GM12878 (cell line): Measurements from ENCODE around the gene PALLD. TPM values are rescaled to one million over a fixed set of nuclear protein-coding genes. Genes with fewer than 3 reads are reported as not detected.

Experiments
- ATAC-seq: fragments of 200-7000 bp; cut with Tn5 transposase; 3 replicates; pipeline ENCODE4 v1.9.1; 2020; ENCODE audit warnings: mild to moderate bottlenecking, moderate library complexity
- BruUV-seq: library from RNA; stranded (reverse); fragments of 400-500 nt; replicated peaks from 2 replicates; lab custom pipeline; 2021; lab: Mats Ljungman, UMichigan
- CTCF ChIA-PET: fragments of 300-600 bp; sonication (Branson Sonifier 250); formaldehyde crosslinking; extraction: SDS; loops from one replicate; lab custom pipeline; 2021; ENCODE audit warnings: inconsistent platforms; lab: Yijun Ruan, JAX
- POLR2A ChIA-PET: fragments of 350-600 bp; formaldehyde crosslinking; extraction: SDS; loops from one replicate; lab custom pipeline; 2021; ENCODE audit warnings: inconsistent platforms; lab: Charles Lee
- RAD21 ChIA-PET: fragments of 300-600 bp; sonication (Branson Sonifier 250); formaldehyde crosslinking; loops from one replicate; lab custom pipeline; 2023; ENCODE audit warnings: antibody characterized with exemption; ENCODE audit not compliant: unreplicated experiment; lab: Charles Lee
- SMC1A ChIA-PET: fragments of 300-600 bp; sonication (Branson Sonifier 250); formaldehyde crosslinking; loops from one replicate; lab custom pipeline; 2023; ENCODE audit not compliant: unreplicated experiment, uncharacterized antibody; lab: Charles Lee
- DNase-seq: peaks from one replicate; pipeline ENCODE4 v3.0.0-alpha.2; 2011; ENCODE audit warnings: low read depth, low spot score
- FAIRE-seq: peaks from 3 replicates; lab custom pipeline; 2011; peaks lifted over from hg19 to GRCh38; lab: Jason Lieb, UNC
- H2AFZ ChIP-seq: 2 replicates; pipeline ENCODE4 v1.6.0; 2011; ENCODE audit warnings: low read depth, low read length, control low read depth; ENCODE audit not compliant: control insufficient read depth
- H3K27ac ChIP-seq: 2 replicates; pipeline ENCODE4 v1.5.1; 2011; ENCODE audit warnings: control low read depth; ENCODE audit not compliant: control insufficient read depth, insufficient read depth
- H3K27me3 ChIP-seq, 2 experiments: replicated peaks in 1 of 2; 2 replicates each; pipeline versions ENCODE4 v1.6.0 to v1.6.1; 2011; ENCODE audit warnings: low read length in 1 of 2; ENCODE audit not compliant: control insufficient read depth in 2 of 2, insufficient read depth in 2 of 2
- H3K36me3 ChIP-seq, 2 experiments: 2 replicates each; pipeline ENCODE4 v1.5.1; 2011; ENCODE audit warnings: low read length in 1 of 2; ENCODE audit not compliant: control insufficient read depth in 2 of 2, insufficient read depth in 2 of 2
- H3K4me1 ChIP-seq: 2 replicates; pipeline ENCODE4 v1.6.1; 2011; ENCODE audit warnings: mild to moderate bottlenecking, low read length, moderate library complexity, mixed read lengths; ENCODE audit not compliant: control insufficient read depth, insufficient read depth
- H3K4me2 ChIP-seq: 2 replicates; pipeline ENCODE4 v1.6.0; 2011; ENCODE audit warnings: control low read depth; ENCODE audit not compliant: control insufficient read depth, insufficient read depth
- H3K4me3 ChIP-seq: fragments of 200-600 bp; sonication (generic); 2 replicates; pipeline ENCODE4 v1.5.1; 2016
- H3K79me2 ChIP-seq: 2 replicates; pipeline ENCODE4 v1.6.0; 2011; ENCODE audit warnings: low read length; ENCODE audit not compliant: control insufficient read depth, insufficient read depth
- H3K9ac ChIP-seq: 2 replicates; pipeline ENCODE4 v1.8.0; 2011; ENCODE audit warnings: low read length, control low read depth, mixed read lengths; ENCODE audit not compliant: control insufficient read depth, insufficient read depth
- H3K9me3 ChIP-seq: replicated peaks from 3 replicates; pipeline ENCODE4 v1.5.1; 2011; ENCODE audit warnings: mild to moderate bottlenecking, low read length; ENCODE audit not compliant: control insufficient read depth, insufficient read depth
- H4K20me1 ChIP-seq: 2 replicates; pipeline ENCODE4 v1.6.0; 2011; ENCODE audit not compliant: control insufficient read depth, insufficient read depth
- ASH2L ChIP-seq: fragments of 300-600, 200-600 bp; sonication (generic); IDR thresholded peaks from 2 replicates; pipeline ENCODE4 v1.6.1; 2017; ENCODE audit warnings: low read depth, mild to moderate bottlenecking, borderline replicate concordance
- ATF3 ChIP-seq: IDR thresholded peaks from 2 replicates; pipeline ENCODE4 v1.6.1; 2011; ENCODE audit warnings: low read depth, mild to moderate bottlenecking, low read length, moderate library complexity, borderline replicate concordance; ENCODE audit errors: extremely low read depth
- CREB1 ChIP-seq: IDR thresholded peaks from 2 replicates; pipeline ENCODE4 v1.6.1; 2012; ENCODE audit warnings: low read depth, mild to moderate bottlenecking, inconsistent platforms
- EP300 ChIP-seq, 2 experiments: fragments of 150-350 bp in 1 of 2; IDR thresholded peaks; 2 replicates each; pipeline ENCODE4 v1.6.1; 2011 to 2012; ENCODE audit warnings: low read depth in 2 of 2, low read length in 2 of 2, borderline replicate concordance in 1 of 2, improper control_type of control experiment in 1 of 2, inconsistent platforms in 1 of 2; ENCODE audit not compliant: control insufficient read depth in 1 of 2
- EZH2 ChIP-seq: IDR thresholded peaks from 2 replicates; pipeline ENCODE4 v1.6.1; 2012; ENCODE audit warnings: low read depth, mild to moderate bottlenecking, control low read depth, inconsistent platforms, low read length, borderline replicate concordance; ENCODE audit not compliant: control insufficient read depth
- HDAC2 ChIP-seq: fragments of 200-600 bp; sonication (generic); IDR thresholded peaks from 2 replicates; pipeline ENCODE4 v1.6.1; 2017
- MEF2B ChIP-seq: fragments of 450-650 bp; IDR thresholded peaks from 2 replicates; pipeline ENCODE4 v1.6.1; 2018; ENCODE audit warnings: mild to moderate bottlenecking, moderate library complexity; ENCODE audit not compliant: partially characterized antibody, poor library complexity, severe bottlenecking
- NFXL1 ChIP-seq: fragments of 450-650 bp; IDR thresholded peaks from 2 replicates; pipeline ENCODE4 v1.6.1; 2017; ENCODE audit warnings: antibody characterized with exemption, mild to moderate bottlenecking, borderline replicate concordance
- RBBP5 ChIP-seq: fragments of 200-600 bp; sonication (generic); conservative IDR thresholded peaks from 2 replicates; pipeline ENCODE4 v1.6.1; 2016
- SIN3A ChIP-seq: IDR thresholded peaks from 2 replicates; pipeline ENCODE4 v1.6.1; 2012; ENCODE audit warnings: low read depth, low read length, improper control_type of control experiment
- SMARCA5 ChIP-seq: fragments of 450-650 bp; IDR thresholded peaks from 2 replicates; pipeline ENCODE4 v1.6.1; 2017; ENCODE audit warnings: mild to moderate bottlenecking
- SP1 ChIP-seq: IDR thresholded peaks from one replicate; pipeline ENCODE4 v1.6.1; 2011; ENCODE audit warnings: low read depth, low read length
- WGBS: methylation state at CpG from one replicate; pipeline ENCODE4 v1.1.6; 2016; ENCODE audit warnings: low lambda C conversion rate; ENCODE audit not compliant: insufficient replicate concordance, insufficient coverage; ENCODE audit errors: missing lambda C conversion rate; 5-methylcytosine and 5-hydroxymethylcytosine counted together
- in situ Hi-C: fragments of 300-500 bp; cut with MboI; formaldehyde crosslinking; loops from 9 replicates; pipeline ENCODE4 v1.14.3; 2018; ENCODE audit warnings: mixed read lengths
- intact Hi-C: fragments of 100-400 bp; cut with micrococcal nuclease; formaldehyde crosslinking; loops from one replicate; pipeline ENCODE4 v1.14.2; 2022; ENCODE audit not compliant: unreplicated experiment
- polyA plus RNA-seq, 11 experiments: library from polyadenylated mRNA; depleted of rRNA in 4 of 11; unstranded in 6 of 11; stranded (reverse) in 5 of 11; fragments of >200 nt; fragmentation: Nextera tagmentation in 4 of 11; fragmentation: Illumina TruSeq in 1 of 11; extraction: Ambion mirVana in 4 of 11; extraction: Trizol in 1 of 11; gene quantifications; 1 replicate in 1 of 11; 2 replicates in 10 of 11; pipeline versions ENCODE4 v1.2.1 to v1.2.3, GENCODE V29; 2011 to 2016; ENCODE audit warnings: inconsistent platforms in 2 of 11, missing spikeins in 2 of 11, low read depth in 1 of 11
- total RNA-seq, 4 experiments: library from RNA; depleted of rRNA in 3 of 4; stranded (reverse); fragments of >200 nt in 3 of 4; fragmentation: Illumina TruSeq in 1 of 4; extraction: Trizol in 1 of 4; gene quantifications; 2 replicates each; pipeline versions ENCODE4 v1.2.1 to v1.2.3, GENCODE V29; 2013 to 2021
- TF ChIP-seq, protein P1 (sequence below): fragments of 450-650 bp; conservative IDR thresholded peaks from 2 replicates; pipeline ENCODE4 v1.6.1; 2017; ENCODE audit warnings: mild to moderate bottlenecking, moderate library complexity
- TF ChIP-seq, protein P2 (sequence below), 3 experiments: IDR thresholded peaks in 2 of 3; conservative IDR thresholded peaks in 1 of 3; 2 replicates each; pipeline ENCODE4 v1.5.1; 2011; ENCODE audit warnings: low read depth in 3 of 3, low read length in 3 of 3, mild to moderate bottlenecking in 3 of 3, control low read depth in 2 of 3, moderate library complexity in 2 of 3, inconsistent platforms in 1 of 3, mixed read lengths in 1 of 3; ENCODE audit not compliant: control insufficient read depth in 2 of 3, insufficient read depth in 1 of 3; ENCODE audit errors: extremely low read depth in 1 of 3
- TF ChIP-seq, protein P3 (sequence below): fragments of 450-650 bp; IDR thresholded peaks from 2 replicates; pipeline ENCODE4 v1.6.1; 2018; ENCODE audit warnings: borderline replicate concordance, mild to moderate bottlenecking; ENCODE audit not compliant: partially characterized antibody
- TF ChIP-seq, protein P4 (sequence below): fragments of 450-650 bp; IDR thresholded peaks from 2 replicates; pipeline ENCODE4 v1.6.1; 2014; ENCODE audit warnings: mild to moderate bottlenecking

Gene PALLD
- total and polyA plus RNA-seq, 10 of the 15 experiments (the other 5 are each of a cell fraction or from before 2014, with no cell fraction given), result 1.0 to 7.7 (median 1.7) TPM

DNA sequence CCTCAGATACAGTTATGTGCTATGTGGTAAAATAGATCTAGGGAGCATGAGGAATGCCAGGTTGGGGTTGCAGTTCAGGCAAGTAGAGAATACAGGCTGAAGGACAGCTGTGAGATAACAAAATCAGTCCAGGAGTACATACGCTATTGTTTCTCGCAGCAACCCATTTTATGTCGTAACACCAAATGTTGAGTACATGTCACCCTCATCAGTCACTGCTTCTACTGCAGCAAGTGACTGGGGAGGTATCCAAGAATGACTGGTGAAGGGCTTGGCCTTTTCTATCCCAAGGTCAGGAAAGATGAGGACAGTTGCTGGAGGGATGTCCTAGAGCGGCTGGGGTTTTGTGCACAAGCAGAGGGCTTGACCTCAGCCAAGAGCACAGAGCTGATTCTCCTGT is 341.1 kb downstream of the PALLD start:
- H2AFZ ChIP-seq, result no peak overlapping the region
- no peak for DNase-seq
- ChIA-PET RAD21 (interaction anchor here (1.0 to 2.1 kb wide), 2 partner anchors 126 to 156 kb away, joined by 3 to 7 read pairs; no protein-coding TSS in a partner anchor), CTCF (interaction anchor here (1.4 to 1.5 kb wide), 2 partner anchors 11 to 85 kb away, joined by 3 read pairs; no protein-coding TSS in a partner anchor), POLR2A (interaction anchor here (1.5 kb wide), 1 partner anchor 9 kb away, joined by 3 read pairs; no protein-coding TSS in a partner anchor), SMC1A (interaction anchor here (1.3 to 12.5 kb wide), 6 partner anchors 8 to 105 kb away, joined by 3 to 105 read pairs (median 8); no protein-coding TSS in a partner anchor)
- TF ChIP-seq CREB1, result no peak
- no peak for TF ChIP-seq MEF2B
- no peak for TF ChIP-seq ASH2L
- TF ChIP-seq, protein P1, sequence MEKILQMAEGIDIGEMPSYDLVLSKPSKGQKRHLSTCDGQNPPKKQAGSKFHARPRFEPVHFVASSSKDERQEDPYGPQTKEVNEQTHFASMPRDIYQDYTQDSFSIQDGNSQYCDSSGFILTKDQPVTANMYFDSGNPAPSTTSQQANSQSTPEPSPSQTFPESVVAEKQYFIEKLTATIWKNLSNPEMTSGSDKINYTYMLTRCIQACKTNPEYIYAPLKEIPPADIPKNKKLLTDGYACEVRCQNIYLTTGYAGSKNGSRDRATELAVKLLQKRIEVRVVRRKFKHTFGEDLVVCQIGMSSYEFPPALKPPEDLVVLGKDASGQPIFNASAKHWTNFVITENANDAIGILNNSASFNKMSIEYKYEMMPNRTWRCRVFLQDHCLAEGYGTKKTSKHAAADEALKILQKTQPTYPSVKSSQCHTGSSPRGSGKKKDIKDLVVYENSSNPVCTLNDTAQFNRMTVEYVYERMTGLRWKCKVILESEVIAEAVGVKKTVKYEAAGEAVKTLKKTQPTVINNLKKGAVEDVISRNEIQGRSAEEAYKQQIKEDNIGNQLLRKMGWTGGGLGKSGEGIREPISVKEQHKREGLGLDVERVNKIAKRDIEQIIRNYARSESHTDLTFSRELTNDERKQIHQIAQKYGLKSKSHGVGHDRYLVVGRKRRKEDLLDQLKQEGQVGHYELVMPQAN, result no peak
- TF ChIP-seq RBBP5, result no peak
- TF ChIP-seq, protein P2, sequence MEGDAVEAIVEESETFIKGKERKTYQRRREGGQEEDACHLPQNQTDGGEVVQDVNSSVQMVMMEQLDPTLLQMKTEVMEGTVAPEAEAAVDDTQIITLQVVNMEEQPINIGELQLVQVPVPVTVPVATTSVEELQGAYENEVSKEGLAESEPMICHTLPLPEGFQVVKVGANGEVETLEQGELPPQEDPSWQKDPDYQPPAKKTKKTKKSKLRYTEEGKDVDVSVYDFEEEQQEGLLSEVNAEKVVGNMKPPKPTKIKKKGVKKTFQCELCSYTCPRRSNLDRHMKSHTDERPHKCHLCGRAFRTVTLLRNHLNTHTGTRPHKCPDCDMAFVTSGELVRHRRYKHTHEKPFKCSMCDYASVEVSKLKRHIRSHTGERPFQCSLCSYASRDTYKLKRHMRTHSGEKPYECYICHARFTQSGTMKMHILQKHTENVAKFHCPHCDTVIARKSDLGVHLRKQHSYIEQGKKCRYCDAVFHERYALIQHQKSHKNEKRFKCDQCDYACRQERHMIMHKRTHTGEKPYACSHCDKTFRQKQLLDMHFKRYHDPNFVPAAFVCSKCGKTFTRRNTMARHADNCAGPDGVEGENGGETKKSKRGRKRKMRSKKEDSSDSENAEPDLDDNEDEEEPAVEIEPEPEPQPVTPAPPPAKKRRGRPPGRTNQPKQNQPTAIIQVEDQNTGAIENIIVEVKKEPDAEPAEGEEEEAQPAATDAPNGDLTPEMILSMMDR (IDR thresholded peaks at IDR 0.05 in 2 of 3, conservative IDR thresholded peaks at IDR 0.05 in 1 of 3; ENCODE audit: control insufficient read depth in 2 of 3, extremely low read depth in 1 of 3, insufficient read depth in 1 of 3, low read depth in 3 of 3, low read length in 3 of 3), result no peak
- TF ChIP-seq NFXL1, result no peak
- no peak for TF ChIP-seq EP300 (IDR thresholded peaks at IDR 0.05; ENCODE audit: borderline replicate concordance in 1 of 2, control insufficient read depth in 1 of 2, low read depth in 2 of 2, low read length in 2 of 2)
- TF ChIP-seq, protein P3, sequence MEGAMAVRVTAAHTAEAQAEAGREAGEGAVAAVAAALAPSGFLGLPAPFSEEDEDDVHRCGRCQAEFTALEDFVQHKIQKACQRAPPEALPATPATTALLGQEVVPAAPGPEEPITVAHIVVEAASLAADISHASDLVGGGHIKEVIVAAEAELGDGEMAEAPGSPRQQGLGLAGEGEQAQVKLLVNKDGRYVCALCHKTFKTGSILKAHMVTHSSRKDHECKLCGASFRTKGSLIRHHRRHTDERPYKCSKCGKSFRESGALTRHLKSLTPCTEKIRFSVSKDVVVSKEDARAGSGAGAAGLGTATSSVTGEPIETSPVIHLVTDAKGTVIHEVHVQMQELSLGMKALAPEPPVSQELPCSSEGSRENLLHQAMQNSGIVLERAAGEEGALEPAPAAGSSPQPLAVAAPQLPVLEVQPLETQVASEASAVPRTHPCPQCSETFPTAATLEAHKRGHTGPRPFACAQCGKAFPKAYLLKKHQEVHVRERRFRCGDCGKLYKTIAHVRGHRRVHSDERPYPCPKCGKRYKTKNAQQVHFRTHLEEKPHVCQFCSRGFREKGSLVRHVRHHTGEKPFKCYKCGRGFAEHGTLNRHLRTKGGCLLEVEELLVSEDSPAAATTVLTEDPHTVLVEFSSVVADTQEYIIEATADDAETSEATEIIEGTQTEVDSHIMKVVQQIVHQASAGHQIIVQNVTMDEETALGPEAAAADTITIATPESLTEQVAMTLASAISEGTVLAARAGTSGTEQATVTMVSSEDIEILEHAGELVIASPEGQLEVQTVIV, result no peak
- TF ChIP-seq, protein P4, sequence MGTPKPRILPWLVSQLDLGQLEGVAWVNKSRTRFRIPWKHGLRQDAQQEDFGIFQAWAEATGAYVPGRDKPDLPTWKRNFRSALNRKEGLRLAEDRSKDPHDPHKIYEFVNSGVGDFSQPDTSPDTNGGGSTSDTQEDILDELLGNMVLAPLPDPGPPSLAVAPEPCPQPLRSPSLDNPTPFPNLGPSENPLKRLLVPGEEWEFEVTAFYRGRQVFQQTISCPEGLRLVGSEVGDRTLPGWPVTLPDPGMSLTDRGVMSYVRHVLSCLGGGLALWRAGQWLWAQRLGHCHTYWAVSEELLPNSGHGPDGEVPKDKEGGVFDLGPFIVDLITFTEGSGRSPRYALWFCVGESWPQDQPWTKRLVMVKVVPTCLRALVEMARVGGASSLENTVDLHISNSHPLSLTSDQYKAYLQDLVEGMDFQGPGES, result no peak
- no peak for TF ChIP-seq HDAC2
- TF ChIP-seq SIN3A, result no peak
- TF ChIP-seq ATF3, result no peak
- TF ChIP-seq SMARCA5, result no peak
- no peak for TF ChIP-seq SP1
- TF ChIP-seq EZH2, result no peak
- ATAC-seq, result no peak
- no peak overlapping the region for H3K9ac ChIP-seq
- no peaks in the 10 kb centered on the region for H3K79me2 ChIP-seq
- intact Hi-C loops, result no loop called here
- H3K4me1 ChIP-seq, result no peaks in the 10 kb centered on the region
- H3K4me2 ChIP-seq, result no peak overlapping the region
- peaks cover 0 to 5% of the 10 kb centered on the region in 2 experiments; a peak in 1 of 4 replicates for H3K27me3 ChIP-seq
- H3K9me3 ChIP-seq, result no peaks in the 10 kb centered on the region
- no TSS peak for BruUV-seq
- H3K4me3 ChIP-seq, result no peak overlapping the region
- in situ Hi-C loops, result no loop called here
- no peak overlapping the region for H3K27ac ChIP-seq
- 81% methylated on average over 4 of the region's 4 CpGs for WGBS
- no peak for FAIRE-seq
- no peaks in the 10 kb centered on the region for H4K20me1 ChIP-seq
- H3K36me3 ChIP-seq, result no peaks in the 10 kb centered on the region
